ENCODE results near the gene PPARGC1A.

The PPARGC1A gene

GRCh38 chr4:23768541-23768940, 121.3 kb downstream of the PPARGC1A start:
- no peak for DNase-seq

- DNase-seq: no peak
Observed at GRCh38 chr4:23766344-23766743, 123.5 kb downstream of the PPARGC1A start.

- no peak for DNase-seq
Observed at GRCh38 chr4:23763559-23763958, 126.3 kb downstream of the PPARGC1A start.

GRCh38 chr4:23762551-23762950, 127.3 kb downstream of the PPARGC1A start:
- DNase-seq: no peak

GRCh38 chr4:23759066-23759465, 130.8 kb downstream of the PPARGC1A start:
- no peak for DNase-seq

- DNase-seq: no peak
Observed at GRCh38 chr4:23754688-23755087, 135.2 kb downstream of the PPARGC1A start.

GRCh38 chr4:23750125-23750524, 139.7 kb downstream of the PPARGC1A start:
- DNase-seq: no peak

- DNase-seq: no peak
Observed at GRCh38 chr4:23747281-23747735, 142.5 kb downstream of the PPARGC1A start.

- no peak for DNase-seq
Observed at GRCh38 chr4:23746672-23747071, 143.2 kb downstream of the PPARGC1A start.

GRCh38 chr4:23746027-23746426, 143.8 kb downstream of the PPARGC1A start:
- no peak for DNase-seq

- no peak for DNase-seq
Observed at GRCh38 chr4:23745377-23745776, 144.5 kb downstream of the PPARGC1A start.
